ENCODE data around the gene BGN.

Gene BGN

DNA sequence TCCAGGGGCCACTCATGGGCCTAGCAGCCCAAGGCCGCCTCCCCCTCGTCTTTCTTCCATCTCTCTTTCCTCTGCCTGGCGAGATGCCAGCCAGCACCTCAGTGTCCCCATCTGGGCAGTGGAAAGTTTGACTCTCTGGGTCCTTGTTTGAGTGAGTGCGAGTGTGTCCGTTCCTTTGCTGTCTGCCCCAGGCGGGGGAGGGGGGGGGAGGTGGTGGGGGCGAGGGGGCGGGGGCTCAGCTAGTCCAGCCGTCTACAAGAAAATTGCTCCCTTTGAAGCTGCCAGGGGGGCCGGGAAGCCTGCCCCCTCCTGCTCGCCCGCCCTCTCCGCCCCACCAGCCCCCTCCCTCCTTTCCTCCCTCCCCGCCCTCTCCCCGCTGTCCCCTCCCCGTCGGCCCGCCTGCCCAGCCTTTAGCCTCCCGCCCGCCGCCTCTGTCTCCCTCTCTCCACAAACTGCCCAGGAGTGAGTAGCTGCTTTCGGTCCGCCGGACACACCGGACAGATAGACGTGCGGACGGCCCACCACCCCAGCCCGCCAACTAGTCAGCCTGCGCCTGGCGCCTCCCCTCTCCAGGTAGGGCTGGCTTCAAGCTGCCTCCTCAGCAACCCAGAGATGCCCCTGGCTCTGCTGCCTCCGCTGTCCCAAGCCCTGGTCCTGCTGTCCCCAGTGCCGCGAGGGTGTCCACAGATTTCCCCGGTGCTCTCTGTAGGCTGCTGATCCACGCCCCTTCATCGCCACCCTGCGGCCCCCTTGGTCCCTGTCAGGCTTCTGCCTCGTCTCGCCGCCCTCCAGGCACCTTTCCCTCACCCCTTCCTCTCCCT, at the start of gene BGN:
TSS of gene BGN (plus strand) at position 440 of the 821 bp plus-strand sequence. CDS start 9,652 bp downstream, outside the sequence.
- no peak for DNase-seq (ENCODE audit: low spot score)

DNA sequence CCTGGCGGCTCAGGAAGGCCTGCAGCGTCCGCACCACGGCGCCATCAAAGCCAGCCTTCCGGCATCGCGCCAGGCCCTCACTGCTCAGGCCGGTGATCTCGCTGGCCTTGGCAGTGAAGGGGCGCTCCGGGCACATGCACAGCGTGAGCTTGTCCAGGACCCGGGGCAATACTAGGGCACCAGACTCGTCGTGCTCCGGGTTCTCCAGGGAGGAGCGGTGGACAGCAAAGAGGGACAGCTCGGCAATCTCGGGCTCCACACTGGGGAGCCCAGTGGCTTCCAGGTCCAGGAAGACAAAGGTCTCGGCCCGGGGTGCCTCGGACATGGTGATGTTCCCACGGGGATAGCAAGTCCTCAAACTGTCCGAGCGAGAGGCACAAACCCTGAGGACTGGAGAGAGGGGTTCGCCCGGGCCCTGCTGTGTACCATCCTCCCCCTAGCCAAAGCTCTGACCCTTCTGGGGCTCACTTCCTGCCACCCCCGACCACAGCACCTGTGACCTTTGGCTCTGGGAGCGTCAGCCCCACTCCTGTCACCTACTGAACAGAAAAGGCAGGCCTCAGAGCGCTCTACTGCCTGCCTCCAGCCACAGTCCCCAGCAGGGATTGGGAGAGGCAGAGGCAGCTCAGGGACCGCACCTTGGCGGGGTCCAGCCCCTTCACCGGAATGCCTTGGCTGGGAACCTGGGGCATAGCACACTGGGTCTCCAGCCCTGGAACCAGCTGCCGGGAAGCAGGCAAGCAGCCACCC, 49.5 kb upstream of the BGN start:
- no peak for DNase-seq (ENCODE audit: low spot score)

DNA sequence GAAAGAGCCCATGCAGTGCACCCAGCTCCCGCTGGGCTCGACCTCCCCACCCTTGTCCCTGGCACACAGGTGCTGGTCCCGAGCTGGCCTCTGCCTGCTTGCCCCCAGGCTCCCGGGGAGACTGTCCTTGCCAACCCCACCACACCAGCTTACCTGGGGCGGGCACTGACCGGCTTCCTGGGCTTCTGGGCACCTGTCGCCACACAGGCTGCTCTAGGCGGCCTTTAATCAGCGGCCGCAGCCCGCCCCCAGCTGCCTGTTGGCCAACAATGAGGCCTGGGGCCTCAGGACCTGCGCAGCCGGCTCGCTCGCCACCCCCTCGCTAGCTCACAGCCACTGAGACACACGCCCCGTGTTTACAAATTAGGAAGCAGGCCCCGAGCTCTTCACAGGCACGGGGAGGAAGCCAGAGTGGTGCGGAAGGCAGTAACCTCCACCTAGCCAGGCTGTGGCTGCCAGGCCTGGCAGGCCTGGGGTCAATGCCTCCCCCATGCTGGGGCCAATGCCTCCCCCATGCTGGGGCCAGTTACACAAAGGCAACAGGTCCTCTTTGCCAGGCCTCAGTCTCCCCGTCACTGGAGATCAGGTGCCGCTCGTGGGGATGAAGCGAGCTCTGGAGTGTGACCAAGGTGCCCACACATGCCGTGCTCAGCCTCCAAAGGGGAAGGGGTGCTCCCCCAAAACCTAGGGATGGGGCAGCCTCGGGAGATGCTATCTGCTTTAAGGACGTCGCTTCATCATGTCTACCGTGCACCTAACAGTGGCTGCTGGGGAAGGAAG, 48.7 kb upstream of the BGN start, which contains the start of gene TREX2:
TSS of gene TREX2 (minus strand) at position 201 of the 780 bp plus-strand sequence. CDS start 626 bp downstream, outside the sequence.
- DNase-seq (ENCODE audit: low spot score), result no peak

DNA sequence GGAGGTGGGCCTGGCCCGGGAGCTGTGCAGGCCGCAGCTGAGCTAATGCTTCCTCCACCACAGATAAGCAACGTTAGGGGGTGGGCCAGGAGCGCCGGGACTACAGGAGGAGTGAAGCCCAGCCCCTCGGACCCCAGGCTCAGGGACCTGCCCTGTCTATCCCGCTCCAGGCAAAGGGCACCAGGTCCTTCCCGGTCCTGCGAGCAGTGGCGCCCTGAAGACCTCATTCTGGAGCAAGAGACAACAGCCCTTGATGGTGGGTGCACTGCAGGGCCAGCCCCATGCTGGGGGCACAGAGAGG, 48.2 kb upstream of the BGN start:
- DNase-seq (ENCODE audit: low spot score), result no peak

DNA sequence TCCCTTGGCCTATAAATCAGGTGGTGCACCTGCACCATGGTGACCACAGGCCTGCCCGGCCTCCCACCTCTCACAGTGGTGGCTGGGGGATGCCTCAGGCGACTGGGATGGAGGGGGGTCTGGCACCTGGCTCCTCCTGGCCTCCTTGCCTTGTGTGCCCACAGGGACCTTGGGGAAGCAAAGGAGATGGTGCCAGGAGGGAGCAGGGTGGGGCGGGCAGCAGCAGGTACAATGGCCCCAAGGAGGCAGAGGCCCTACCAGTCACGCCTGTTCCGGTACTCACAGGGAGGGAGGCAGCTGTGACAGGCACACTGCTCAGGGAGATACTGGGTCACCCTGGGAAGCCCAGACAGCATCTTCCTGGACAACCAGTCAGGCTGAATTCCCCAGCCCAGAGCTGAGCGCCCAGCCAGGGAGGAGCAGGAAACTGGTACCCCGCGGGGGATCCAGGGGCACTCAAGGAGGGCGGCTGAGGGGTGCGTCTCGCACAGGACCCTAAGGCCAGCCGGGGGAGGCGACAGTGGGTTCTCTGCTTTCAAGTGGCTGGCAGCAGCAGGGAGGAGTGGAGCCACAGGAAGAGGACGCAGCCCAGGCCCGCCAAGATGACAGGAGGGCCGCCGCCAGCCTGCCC, 47.7 kb upstream of the BGN start:
- DNase-seq (ENCODE audit: low spot score), result no peak

DNA sequence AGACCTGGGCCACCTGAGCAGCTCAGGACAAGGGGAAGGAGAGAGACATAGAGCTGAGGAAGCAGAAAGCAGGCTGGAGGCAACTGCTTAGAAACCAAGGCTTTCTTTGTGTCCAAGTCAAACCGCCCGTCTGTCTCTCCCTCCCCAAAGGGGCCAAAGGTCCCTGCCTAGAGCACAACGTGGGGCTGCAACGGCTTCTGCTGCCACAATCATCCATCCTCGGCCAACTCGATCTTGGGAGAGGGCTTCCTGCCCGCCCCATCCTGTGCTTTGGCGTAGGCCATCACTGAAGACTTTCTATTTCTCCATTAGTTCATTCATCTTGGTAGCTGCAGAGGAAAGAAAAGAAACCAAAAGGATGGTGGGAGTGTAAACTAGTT, 47.2 kb upstream of the BGN start:
- DNase-seq (ENCODE audit: low spot score), result no peak

DNA sequence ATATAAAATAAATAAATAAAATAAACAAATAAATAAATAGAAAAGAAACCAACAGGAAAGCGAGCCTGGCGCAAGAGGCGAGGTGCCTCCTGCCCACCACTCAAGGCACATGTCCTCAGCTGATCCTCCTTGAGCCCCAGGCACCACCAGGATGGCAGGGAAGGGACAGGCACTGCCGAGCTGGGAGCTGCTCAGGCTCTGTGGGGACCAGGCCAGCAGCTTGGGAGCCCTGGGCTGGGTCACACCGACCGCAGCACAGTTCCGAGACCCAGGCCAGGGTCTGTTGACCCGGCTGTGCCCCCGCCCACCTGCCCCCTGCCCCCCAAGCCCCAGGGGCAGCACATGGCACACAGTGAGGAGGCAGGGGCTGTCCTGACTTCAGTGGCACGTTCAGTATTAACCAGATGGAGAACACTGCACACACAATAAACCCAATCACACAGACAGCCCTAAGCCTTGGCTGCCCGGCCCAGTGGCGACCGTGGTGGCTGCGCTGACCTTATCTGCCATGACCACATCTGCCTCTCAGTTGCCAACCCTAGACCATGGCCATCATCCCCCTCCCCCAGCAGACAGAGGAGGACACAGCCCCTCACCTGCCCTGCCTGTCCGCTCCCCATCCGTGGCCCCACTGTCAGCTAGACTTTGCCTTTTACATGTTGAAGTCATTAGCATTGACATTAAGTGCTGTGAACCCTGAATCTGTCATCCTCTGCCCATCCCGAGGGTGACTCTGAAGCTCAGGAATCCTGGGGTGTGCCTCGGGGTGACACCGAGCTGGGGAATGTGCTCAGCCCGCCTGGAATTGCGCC, 46.0 kb upstream of the BGN start:
- DNase-seq (ENCODE audit: low spot score), result no peak

DNA sequence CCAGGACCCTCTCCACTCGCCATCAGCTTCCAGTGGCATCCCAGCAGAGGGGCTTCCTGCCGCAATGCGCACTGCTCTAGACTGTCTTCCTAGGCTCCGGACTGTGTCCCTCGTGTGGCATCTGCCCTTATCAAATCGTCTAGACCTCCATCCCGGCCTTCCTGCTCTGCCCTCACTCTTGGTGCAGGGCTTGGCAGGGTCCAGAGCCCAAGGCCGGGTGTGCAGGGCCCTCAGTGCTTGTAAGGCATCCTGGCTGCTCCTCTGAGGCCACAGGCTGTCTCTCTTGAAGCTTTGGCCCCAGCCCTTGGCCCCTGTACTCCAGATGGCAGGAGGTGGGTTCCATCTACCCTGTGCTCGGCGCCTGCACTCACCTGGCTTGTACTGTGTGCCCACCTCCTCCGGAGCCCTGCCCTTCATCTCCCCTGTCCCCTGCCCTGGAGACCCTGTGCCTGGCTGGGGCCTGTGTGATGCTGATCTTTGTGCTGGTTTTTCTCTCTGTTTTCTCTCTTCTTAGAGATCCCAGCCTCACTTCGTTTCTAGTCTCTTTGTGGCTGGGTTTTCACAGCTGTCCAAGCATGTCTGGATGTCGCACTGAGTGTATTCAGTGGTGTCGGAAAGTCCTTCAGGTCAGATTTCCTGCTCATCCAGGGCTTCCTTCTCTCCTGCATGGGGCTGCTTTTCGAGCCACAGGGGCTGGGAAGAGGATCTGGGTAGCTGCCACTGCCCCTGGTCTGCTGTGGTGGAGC, 45.2 kb upstream of the BGN start:
- no peak for DNase-seq (ENCODE audit: low spot score)

DNA sequence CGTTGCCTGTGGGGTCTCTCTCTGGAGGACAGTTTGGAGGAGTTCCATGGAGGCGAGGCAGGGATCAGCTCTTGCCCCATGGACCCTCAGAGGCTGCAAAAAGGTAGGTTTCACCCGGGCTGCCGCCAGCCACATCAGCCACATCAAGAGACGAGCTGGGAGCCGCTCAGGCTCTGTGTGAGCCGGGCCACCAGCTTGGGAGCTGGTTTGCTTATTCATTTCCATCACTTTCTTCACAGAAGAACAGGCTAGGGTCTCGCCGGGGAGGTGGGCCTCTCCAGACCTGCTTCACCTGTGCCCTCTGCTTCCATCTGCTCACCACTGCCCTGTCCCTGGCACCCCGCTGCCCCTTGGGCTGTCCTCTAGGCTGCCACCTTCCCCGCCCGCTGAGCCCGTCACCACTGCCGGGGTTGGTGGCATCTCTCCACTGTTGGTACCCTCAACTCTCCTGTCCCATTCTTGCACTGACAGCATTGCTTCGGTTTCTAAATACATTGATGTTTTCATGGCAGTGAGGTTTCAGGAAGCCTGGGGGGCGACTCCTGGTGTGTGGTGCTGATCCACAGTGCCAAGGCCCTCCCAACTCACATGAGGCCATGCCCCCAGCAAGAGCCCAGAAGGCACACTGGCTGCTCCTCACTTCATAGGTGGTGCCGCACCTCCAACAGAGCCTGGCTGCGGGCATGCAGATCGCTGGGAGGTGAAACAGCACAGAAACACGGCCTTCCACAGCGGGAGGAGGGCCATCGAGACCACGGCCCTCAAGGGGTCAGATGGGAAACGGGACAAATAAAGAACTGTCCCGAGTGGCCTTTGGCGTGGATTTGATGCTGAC, 44.4 kb upstream of the BGN start:
- DNase-seq (ENCODE audit: low spot score), result no peak

DNA sequence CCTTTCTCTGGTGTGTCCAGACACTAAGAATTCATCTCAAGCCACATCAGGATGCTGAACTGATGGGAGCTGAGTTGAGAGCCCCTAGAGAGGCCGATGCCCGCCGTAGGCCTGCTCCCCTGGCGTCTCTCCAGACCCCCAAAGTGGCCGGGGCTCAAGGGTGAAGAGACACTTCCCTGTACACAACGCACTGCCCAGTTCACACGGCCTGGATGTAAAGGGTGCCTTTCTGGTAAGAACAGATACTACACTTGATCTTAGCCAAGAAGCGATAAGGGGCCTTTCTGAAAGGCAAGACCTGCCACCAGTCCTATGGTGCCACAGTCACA, 43.9 kb upstream of the BGN start:
- no peak for DNase-seq (ENCODE audit: low spot score)

DNA sequence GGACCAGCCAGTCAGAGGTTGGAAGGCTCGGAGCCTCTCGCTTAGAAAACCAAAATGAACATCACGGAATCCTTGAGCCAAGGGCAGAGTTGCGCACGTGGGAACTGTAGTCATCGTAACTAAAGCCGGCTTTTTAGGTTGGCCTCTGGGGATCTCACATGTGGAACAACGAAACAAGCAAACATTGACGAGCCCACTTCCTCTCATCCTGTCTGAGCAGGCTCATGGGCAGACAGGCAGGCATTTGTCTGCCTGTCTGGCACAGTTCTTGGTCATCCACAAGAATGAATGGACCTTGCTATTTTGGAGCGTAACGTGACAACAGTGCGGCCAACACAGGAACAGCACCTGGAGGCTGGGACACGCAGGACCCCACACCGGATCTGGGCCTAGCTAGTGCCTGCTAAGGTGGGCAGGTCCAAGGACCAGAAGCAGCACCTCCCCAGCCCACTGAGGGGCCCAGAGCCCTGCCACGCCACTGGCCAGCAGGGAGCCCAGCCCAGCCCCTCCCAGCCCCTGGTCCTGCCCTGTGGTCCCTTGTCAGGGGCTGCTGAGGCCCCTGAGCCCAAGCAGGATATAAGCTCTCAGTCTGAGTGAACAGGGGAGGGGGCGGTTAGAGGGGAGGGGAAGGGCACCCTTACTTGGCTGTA, 39.8 kb upstream of the BGN start:
- no peak for DNase-seq (ENCODE audit: low spot score)

DNA sequence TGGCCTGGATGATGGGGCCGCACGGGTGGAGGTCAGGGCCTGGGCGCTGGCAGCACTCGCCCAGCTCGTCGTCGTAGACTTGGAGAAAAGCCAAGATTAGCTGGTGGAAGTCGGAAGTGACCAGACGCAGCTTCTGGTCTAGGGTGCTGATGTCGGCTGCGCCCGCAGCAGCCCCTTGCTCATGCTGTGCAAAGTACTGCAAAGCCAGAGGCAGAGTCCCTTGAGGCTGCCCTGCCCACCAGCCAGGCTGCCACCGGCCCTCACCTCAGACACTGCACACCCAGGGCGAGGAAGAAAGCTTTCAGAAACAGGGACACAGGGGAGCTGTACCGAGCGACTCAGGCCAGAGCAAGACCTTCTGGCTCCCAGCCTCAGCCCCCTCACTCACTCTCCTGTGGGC, 39.2 kb upstream of the BGN start:
- no peak for DNase-seq (ENCODE audit: low spot score)

DNA sequence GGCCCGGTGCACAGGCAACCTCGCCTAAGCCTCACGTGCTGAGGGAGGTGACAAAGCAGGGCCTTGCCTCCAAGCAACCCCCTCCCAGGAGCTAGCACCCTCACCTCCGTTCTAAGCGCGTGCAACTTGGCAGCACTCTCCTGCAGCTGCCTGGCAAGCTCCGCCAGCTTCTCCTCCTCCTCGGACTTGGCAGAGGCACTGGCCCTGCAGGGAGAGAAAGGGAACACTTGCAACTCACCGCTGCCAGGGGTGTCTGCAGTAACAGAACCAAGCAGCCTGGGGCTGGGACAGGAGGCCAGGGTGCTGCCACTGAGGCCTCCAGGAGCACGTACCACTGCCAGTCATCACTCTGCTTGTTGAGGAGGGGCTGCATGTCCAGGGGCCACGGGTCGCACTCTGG, 38.6 kb upstream of the BGN start:
- no peak for DNase-seq (ENCODE audit: low spot score)

DNA sequence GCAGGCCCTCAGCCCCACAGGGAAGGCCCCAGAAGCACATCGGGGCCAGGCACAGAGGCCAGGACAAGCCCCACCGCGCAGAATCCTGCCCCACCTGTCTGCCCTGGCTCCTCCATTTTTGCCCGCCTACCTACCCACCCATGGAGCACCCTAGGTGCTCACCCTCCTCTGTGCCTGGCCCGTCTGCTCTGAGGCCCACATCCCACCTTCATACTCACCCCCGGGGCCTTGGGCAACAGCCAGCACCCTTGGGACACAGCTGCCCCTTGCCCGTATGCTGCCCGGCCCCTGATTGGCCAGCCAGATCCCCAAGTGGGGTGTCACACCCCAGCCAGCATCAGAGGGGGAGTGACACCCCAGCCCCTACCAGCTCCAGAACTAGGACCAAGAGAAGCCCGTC, 38.1 kb upstream of the BGN start:
- no peak for DNase-seq (ENCODE audit: low spot score)

DNA sequence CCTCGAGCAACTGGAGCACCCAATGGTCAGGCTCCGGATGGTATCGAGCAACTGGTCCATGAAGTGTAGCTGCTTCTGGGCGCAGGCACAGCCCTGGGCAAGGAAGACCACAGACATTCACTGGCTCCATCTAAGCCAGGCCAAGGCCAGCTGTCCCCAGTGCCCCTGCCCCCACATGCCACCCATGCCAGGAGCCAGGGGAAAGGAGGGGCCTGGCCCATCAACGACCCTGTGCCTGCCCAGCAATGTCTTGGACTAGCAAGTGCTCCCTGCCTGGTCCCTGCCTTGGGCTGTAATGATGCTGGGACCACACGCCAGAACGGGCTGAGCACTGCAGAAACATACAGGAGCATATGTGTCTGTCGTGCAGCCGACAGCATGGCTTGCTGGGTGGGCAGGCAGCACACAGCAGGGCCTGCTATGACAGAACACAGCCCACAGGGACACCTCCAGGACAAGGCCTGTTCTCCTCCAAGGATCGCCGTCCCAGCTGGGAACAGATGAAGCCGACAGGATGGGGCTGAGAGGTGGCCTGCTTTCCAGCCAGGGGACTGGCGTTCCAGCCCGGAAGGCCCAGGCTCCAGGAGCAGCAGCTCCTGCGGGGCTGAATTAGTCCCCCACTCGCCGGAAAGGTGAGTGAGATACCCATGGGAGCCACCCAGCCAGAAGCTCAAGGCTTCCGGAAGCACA, 37.5 kb upstream of the BGN start:
- DNase-seq (ENCODE audit: low spot score), result no peak

DNA sequence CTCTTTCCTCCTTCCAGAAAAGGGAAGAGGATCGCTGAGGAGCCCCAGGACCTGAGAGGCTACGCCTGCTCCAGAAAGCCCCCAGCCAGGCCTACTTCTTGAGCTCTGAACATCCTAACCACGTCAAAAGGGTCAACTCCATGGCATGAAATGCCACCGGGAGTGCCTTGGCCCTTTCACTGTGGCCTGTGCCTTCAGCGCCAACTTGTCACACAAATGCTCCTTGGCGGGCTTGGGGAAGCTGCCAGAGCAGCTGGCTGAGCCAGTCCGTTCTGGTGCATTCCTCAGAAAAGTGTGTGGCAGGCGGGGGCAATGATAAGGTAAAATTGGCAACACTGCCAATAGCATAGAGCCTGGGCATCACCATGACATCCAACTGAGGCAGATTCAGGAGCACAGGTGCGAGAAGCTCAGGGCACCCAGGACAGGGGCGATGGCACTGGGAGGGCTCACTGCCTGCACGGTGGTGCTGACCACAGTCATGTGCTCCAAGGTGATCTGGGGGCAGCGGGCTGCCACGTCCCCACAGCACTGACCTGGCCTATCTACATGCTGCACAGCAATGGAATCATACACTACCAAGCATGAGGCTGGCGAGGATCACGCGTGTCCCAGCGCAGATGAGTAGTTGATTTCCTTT, 36.8 kb upstream of the BGN start:
- no peak for DNase-seq (ENCODE audit: low spot score)

DNA sequence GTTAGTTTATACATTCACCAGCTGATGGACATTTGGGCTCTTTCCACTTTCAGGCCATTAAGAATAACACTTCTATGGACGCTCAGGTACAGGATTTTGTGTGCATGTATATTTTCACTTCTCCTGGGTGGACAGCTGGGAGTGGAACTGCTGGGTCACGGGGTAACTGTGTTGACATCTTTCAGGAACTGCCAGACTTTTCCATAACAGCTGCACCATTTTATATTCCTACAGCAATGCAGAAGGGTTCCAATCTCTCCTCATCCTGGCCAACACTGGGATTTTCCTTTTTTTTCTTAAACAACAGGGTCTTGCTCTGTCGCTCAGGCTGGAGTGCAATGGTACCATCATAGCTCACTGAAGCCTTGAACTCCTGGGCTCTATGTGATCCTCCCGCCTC, 36.3 kb upstream of the BGN start:
- no peak for DNase-seq (ENCODE audit: low spot score)

DNA sequence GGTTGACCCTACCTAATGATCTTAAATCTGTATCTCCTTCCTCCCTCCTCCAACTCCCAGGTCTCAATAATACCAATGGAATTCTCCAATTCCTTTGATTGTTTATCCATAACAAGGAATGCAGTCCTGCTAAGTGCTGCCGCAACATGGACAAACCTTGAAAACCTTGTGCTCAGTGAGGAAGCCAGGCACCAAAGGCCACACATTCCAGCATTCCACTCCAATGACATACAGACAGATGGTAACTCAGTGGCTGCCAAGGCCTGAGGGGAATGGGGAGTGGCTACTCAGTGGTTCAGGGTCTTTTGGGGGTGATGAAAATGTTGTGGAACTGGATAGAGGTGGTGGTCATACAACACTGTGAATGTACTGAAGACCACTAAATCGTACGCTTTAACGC, 34.8 kb upstream of the BGN start:
- DNase-seq (ENCODE audit: low spot score), result no peak

All from kidney capillary endothelial cell (primary cell).